HL-60 (cell line): ENCODE results near the gene CDYL2.

ENCODE experiments used
- DNase-seq, 2 experiments: peaks; one replicate each; pipeline ENCODE4 v3.0.0-alpha.2; 2010 to 2020; ENCODE audit warnings: low read depth in 1 of 2, low spot score in 1 of 2
- H3K27ac ChIP-seq: fragments of 250-450 bp; sonication (Bioruptor Pico); replicated peaks from 2 replicates; pipeline ENCODE4 v1.5.1; 2020; ENCODE audit warnings: mild to moderate bottlenecking, moderate library complexity
- H3K27me3 ChIP-seq: fragments of 250-450 bp; sonication (Bioruptor Pico); 2 replicates; pipeline ENCODE4 v1.5.1; 2021; ENCODE audit warnings: mild to moderate bottlenecking, moderate library complexity; ENCODE audit not compliant: insufficient read depth, poor library complexity, severe bottlenecking
- H3K4me3 ChIP-seq: replicated peaks from 2 replicates; pipeline ENCODE4 v1.5.1; 2011; ENCODE audit warnings: mild to moderate bottlenecking, control low read depth, low read length; ENCODE audit not compliant: insufficient read depth
- GABPA ChIP-seq: IDR thresholded peaks from 2 replicates; pipeline ENCODE4 v1.6.1; 2012; ENCODE audit warnings: low read depth
- POLR2AphosphoS5 ChIP-seq: IDR thresholded peaks from 2 replicates; pipeline ENCODE4 v1.6.1; 2012; ENCODE audit warnings: low read depth
- REST ChIP-seq: IDR thresholded peaks from 2 replicates; pipeline ENCODE4 v1.6.1; 2012; ENCODE audit warnings: low read depth; ENCODE audit not compliant: insufficient replicate concordance
- SPI1 ChIP-seq: IDR thresholded peaks from 2 replicates; pipeline ENCODE4 v1.6.1; 2012; ENCODE audit warnings: low read depth, mild to moderate bottlenecking, borderline replicate concordance
- TF ChIP-seq, protein P1 (sequence below): IDR thresholded peaks from one replicate; pipeline ENCODE4 v1.5.1; 2011; ENCODE audit warnings: low read length, control low read depth, inconsistent platforms; ENCODE audit not compliant: insufficient read depth

Gene CDYL2

GRCh38 chr16:80703131-80704071 is 101.0 kb downstream of the CDYL2 start:
- TF ChIP-seq POLR2AphosphoS5 = no peak
- no peak for TF ChIP-seq SPI1
- TF ChIP-seq REST = no peak
- no peak for TF ChIP-seq GABPA
- TF ChIP-seq, protein P1, sequence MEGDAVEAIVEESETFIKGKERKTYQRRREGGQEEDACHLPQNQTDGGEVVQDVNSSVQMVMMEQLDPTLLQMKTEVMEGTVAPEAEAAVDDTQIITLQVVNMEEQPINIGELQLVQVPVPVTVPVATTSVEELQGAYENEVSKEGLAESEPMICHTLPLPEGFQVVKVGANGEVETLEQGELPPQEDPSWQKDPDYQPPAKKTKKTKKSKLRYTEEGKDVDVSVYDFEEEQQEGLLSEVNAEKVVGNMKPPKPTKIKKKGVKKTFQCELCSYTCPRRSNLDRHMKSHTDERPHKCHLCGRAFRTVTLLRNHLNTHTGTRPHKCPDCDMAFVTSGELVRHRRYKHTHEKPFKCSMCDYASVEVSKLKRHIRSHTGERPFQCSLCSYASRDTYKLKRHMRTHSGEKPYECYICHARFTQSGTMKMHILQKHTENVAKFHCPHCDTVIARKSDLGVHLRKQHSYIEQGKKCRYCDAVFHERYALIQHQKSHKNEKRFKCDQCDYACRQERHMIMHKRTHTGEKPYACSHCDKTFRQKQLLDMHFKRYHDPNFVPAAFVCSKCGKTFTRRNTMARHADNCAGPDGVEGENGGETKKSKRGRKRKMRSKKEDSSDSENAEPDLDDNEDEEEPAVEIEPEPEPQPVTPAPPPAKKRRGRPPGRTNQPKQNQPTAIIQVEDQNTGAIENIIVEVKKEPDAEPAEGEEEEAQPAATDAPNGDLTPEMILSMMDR = no peak

GRCh38 chr16:80702696-80703095 is 101.7 kb downstream of the CDYL2 start:
- TF ChIP-seq GABPA (no peak), REST (no peak), POLR2AphosphoS5 (no peak), SPI1 (no peak)
- TF ChIP-seq, protein P1 = no peak
- H3K4me3 ChIP-seq = no peak overlapping the region
- peaks cover 2% of the 10 kb centered on the region for H3K27me3 ChIP-seq
- DNase-seq = no peak
- no peak overlapping the region for H3K27ac ChIP-seq

More at GRCh38 chr16:80703131-80704071, 101.0 kb downstream of the CDYL2 start:
- no peak for DNase-seq
- Histone ChIP-seq H3K4me3 (no peak overlapping the region), H3K27me3 (peaks cover 2% of the 10 kb centered on the region), H3K27ac (no peak overlapping the region)

GRCh38 chr16:80700558-80700957 is 103.8 kb downstream of the CDYL2 start:
- Histone ChIP-seq H3K4me3 (no peak overlapping the region), H3K27ac (no peak overlapping the region), H3K27me3 (peaks cover 2% of the 10 kb centered on the region)
- DNase-seq = no peak
- no peak for TF ChIP-seq SPI1
- TF ChIP-seq, protein P1 = no peak

DNA sequence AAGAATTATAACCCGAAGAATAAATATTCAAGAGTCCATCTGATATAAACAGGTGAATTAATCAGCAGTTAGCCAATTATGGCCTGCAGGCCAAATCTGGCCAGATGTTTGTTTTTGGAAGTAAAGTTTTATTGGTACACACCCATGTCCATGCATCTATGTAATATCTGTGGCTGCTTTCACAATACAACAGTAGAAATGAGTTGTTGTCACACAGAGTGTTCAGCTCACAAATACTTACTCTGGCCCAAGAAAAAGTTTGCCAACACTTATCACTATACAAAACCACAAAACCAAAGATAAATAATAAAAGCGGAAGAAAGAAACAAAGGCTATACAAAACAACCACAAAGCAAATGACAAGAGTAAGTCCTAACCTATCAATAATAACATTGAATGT is 109.4 kb downstream of the CDYL2 start:
- Histone ChIP-seq H3K27me3 (peaks cover 5% of the 10 kb centered on the region), H3K27ac (no peak overlapping the region), H3K4me3 (no peak overlapping the region)
- DNase-seq = no peak
- no peak for TF ChIP-seq REST
- TF ChIP-seq, protein P1 = no peak
- TF ChIP-seq GABPA = no peak
- TF ChIP-seq POLR2AphosphoS5 = no peak
- TF ChIP-seq SPI1 = no peak
